Measurements from ENCODE around the gene TOX3.

DNA sequence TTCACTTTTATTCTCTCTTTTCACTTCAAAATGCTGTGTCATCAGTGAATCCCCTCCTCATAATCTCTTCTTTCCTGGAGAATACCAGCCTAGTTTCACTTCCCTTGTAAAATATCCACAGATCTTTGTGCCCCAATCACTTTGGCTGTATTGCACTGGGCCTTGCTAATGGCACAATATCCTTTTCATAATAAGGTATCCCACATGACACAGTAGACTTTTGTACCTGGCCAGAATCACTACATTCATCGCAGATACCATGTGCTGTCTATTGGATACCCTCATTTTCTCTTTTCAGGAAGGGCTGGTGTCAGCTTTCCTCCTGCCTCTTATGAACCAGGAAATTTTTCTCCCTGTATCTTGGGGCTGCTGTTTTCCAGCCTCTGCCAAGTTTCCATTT is 25.7 kb upstream of the TOX3 start:
- TF ChIP-seq, protein P1, sequence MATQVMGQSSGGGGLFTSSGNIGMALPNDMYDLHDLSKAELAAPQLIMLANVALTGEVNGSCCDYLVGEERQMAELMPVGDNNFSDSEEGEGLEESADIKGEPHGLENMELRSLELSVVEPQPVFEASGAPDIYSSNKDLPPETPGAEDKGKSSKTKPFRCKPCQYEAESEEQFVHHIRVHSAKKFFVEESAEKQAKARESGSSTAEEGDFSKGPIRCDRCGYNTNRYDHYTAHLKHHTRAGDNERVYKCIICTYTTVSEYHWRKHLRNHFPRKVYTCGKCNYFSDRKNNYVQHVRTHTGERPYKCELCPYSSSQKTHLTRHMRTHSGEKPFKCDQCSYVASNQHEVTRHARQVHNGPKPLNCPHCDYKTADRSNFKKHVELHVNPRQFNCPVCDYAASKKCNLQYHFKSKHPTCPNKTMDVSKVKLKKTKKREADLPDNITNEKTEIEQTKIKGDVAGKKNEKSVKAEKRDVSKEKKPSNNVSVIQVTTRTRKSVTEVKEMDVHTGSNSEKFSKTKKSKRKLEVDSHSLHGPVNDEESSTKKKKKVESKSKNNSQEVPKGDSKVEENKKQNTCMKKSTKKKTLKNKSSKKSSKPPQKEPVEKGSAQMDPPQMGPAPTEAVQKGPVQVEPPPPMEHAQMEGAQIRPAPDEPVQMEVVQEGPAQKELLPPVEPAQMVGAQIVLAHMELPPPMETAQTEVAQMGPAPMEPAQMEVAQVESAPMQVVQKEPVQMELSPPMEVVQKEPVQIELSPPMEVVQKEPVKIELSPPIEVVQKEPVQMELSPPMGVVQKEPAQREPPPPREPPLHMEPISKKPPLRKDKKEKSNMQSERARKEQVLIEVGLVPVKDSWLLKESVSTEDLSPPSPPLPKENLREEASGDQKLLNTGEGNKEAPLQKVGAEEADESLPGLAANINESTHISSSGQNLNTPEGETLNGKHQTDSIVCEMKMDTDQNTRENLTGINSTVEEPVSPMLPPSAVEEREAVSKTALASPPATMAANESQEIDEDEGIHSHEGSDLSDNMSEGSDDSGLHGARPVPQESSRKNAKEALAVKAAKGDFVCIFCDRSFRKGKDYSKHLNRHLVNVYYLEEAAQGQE (IDR thresholded peaks at IDR 0.05; ENCODE audit: borderline replicate concordance in 1 of 2, low read depth in 1 of 2, low read length in 2 of 2), result no peak
- TF ChIP-seq ZBTB1 (CRISPR knock-in tag; IDR thresholded peaks at IDR 0.05; ENCODE audit: borderline replicate concordance) (no peak), POLR2AphosphoS5 (IDR thresholded peaks at IDR 0.05; ENCODE audit: low read depth, low read length) (no peak), GTF3A (CRISPR knock-in tag; conservative IDR thresholded peaks at IDR 0.05) (no peak), MBNL3 (CRISPR knock-in tag; conservative IDR thresholded peaks at IDR 0.05) (no peak), SMARCE1 (IDR thresholded peaks at IDR 0.05; ENCODE audit: borderline replicate concordance) (no peak), ARNT (IDR thresholded peaks at IDR 0.05) (no peak)
- TF ChIP-seq, protein P2, sequence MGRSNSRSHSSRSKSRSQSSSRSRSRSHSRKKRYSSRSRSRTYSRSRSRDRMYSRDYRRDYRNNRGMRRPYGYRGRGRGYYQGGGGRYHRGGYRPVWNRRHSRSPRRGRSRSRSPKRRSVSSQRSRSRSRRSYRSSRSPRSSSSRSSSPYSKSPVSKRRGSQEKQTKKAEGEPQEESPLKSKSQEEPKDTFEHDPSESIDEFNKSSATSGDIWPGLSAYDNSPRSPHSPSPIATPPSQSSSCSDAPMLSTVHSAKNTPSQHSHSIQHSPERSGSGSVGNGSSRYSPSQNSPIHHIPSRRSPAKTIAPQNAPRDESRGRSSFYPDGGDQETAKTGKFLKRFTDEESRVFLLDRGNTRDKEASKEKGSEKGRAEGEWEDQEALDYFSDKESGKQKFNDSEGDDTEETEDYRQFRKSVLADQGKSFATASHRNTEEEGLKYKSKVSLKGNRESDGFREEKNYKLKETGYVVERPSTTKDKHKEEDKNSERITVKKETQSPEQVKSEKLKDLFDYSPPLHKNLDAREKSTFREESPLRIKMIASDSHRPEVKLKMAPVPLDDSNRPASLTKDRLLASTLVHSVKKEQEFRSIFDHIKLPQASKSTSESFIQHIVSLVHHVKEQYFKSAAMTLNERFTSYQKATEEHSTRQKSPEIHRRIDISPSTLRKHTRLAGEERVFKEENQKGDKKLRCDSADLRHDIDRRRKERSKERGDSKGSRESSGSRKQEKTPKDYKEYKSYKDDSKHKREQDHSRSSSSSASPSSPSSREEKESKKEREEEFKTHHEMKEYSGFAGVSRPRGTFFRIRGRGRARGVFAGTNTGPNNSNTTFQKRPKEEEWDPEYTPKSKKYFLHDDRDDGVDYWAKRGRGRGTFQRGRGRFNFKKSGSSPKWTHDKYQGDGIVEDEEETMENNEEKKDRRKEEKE (IDR thresholded peaks at IDR 0.05), result no peak
